ENCODE measurements around the gene ARMCX2.

GRCh38 chrX:101617211-101618191 lies 42.1 kb downstream of the ARMCX2 start, which contains the start of gene ARMCX6:
- TF ChIP-seq ZNF274 (IDR thresholded peaks at IDR 0.05; ENCODE audit: low read depth, low read length) (no peak), SUZ12 (IDR thresholded peaks at IDR 0.05; ENCODE audit: extremely low read depth, insufficient read depth, insufficient read length) (no peak)

All from NT2/D1 (cell line).